Uterus (tissue), 4 donors: ENCODE measurements around the gene WIPF3. TPM values are rescaled to one million over a fixed set of nuclear protein-coding genes. Genes with fewer than 3 reads are reported as not detected.

Experiments used
- DNase-seq, 2 donors: peaks; one replicate each; pipeline ENCODE4 v3.0.0-alpha.2; 2019 to 2020
- H3K27ac ChIP-seq, 2 donors: fragments of 200-600 bp; sonication (generic); 1 replicate in 1 of 2; 2 replicates in 1 of 2; pipeline ENCODE4 v1.5.1; 2016 to 2018
- H3K27me3 ChIP-seq, 2 donors: fragments of 200-600 bp; sonication (generic); one replicate each; pipeline ENCODE4 v1.5.1; 2018 to 2019; ENCODE audit warnings: control low read depth in 1 of 2
- H3K36me3 ChIP-seq, 2 donors: fragments of 200-600 bp; sonication (generic); one replicate each; pipeline ENCODE4 v1.5.1; 2019; ENCODE audit warnings: control low read depth in 1 of 2
- H3K4me1 ChIP-seq, 2 donors: fragments of 200-600 bp; sonication (generic); one replicate each; pipeline ENCODE4 v1.5.1; 2018 to 2019; ENCODE audit warnings: control low read depth in 1 of 2
- H3K4me3 ChIP-seq, 2 donors: fragments of 200-600 bp; sonication (generic); 1 replicate in 1 of 2; 2 replicates in 1 of 2; pipeline ENCODE4 v1.5.1; 2018 to 2019; ENCODE audit warnings: mild to moderate bottlenecking in 1 of 2
- H3K9me3 ChIP-seq, 2 donors: fragments of 200-600 bp; sonication (generic); one replicate each; pipeline ENCODE4 v1.5.1; 2019; ENCODE audit warnings: control low read depth in 1 of 2
- CTCF ChIP-seq, 4 experiments: fragments of 200-600 bp in 2 of 4; fragments of 450-650 bp in 2 of 4; sonication (generic) in 2 of 4; IDR thresholded peaks; one replicate each; pipeline ENCODE4 v1.5.1; 2016 to 2019; ENCODE audit warnings: antibody characterized with exemption in 4 of 4, mild to moderate bottlenecking in 2 of 4, moderate library complexity in 1 of 4
- POLR2A ChIP-seq, 2 donors: fragments of 450-650 bp; IDR thresholded peaks; one replicate each; pipeline ENCODE4 v1.6.1; 2016; ENCODE audit warnings: antibody characterized with exemption in 2 of 2, mild to moderate bottlenecking in 1 of 2, moderate library complexity in 1 of 2
- intact Hi-C: fragments of 100-400 bp; cut with DNase I; formaldehyde crosslinking; loops from one replicate; pipeline ENCODE4 v1.15.1; 2023; ENCODE audit warnings: low total_unique reads
- total RNA-seq, 4 donors: library from RNA; depleted of rRNA in 3 of 4; stranded (reverse); fragments of >200 nt in 3 of 4; gene quantifications; one replicate each; pipeline versions ENCODE4 v1.1.0 to v1.2.4, GENCODE V29; 2014 to 2023
- donor health status: DM: yes; HTN: yes; CAD: no.

The WIPF3 gene
- total RNA-seq, 4 donors from 2014 or later = 0.35 to 5.4 (median 2.4) TPM

GRCh38 chr7:29955075-29955792 is 148.9 kb downstream of the WIPF3 start:
- H3K27ac ChIP-seq = no peak overlapping the region
- H3K9me3 ChIP-seq = no peaks in the 10 kb centered on the region
- no peaks in the 10 kb centered on the region for H3K36me3 ChIP-seq
- no peak for DNase-seq
- TF ChIP-seq POLR2A (IDR thresholded peaks at IDR 0.05) = no peak
- no peak for TF ChIP-seq CTCF (IDR thresholded peaks at IDR 0.05)
- H3K4me3 ChIP-seq = no peak overlapping the region
- H3K4me1 ChIP-seq = no peaks in the 10 kb centered on the region
- no peaks in the 10 kb centered on the region for H3K27me3 ChIP-seq
- intact Hi-C loops = no loop called here

DNA sequence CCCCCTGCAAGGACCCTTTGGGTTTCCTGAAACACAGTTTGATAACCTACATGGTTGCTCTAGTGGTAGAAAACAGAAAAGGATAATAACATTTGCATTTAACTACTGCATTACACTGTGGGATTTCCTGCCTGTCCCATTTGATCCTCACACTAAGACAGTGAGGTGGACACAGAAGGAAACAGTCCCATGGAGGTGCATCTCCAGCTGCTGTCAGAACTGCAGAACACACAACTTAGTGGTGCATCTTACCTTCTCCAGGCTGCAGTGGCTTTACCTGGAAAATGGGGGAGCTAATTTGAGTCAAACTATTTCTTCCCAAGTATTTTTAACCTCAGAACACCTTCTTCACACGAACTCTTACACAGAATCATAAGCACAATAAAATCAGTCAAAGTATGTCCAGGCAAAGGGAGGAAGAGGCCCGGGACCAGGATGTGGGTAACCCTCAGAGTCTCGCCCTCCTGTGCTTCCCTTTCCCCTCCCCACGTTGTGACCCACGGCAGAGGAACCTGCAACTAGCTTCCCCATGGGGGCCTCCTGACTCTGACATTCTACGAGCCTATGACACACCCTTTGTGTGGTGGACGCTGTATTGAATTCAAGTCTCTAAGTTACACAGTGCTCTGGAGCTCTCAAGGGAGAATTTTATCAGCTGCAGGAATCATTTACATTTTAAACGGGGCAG is 149.6 kb downstream of the WIPF3 start:
- Histone ChIP-seq H3K4me1 (no peaks in the 10 kb centered on the region), H3K4me3 (no peak overlapping the region), H3K27me3 (no peaks in the 10 kb centered on the region), H3K27ac (no peak overlapping the region), H3K36me3 (no peaks in the 10 kb centered on the region), H3K9me3 (no peaks in the 10 kb centered on the region)
- DNase-seq = no peak
- TF ChIP-seq CTCF (IDR thresholded peaks at IDR 0.05) = no peak
- no peak for TF ChIP-seq POLR2A (IDR thresholded peaks at IDR 0.05)
- intact Hi-C loops = no loop called here

DNA sequence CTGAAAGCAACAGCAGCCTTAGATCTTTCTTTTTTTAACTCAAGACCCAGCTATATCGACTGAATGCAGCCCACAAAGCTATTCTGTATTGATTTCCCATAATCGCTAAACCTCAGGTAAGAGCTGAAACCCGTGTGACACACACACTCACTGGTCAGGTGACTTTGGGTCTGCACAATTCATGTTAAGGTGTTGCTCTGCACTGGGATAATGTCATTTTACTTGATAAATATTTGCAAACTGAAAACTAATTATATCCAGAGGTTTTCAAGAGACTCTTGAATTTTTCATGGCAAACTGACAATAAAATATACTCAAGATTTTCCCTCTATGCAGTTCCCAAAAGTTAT is 150.2 kb downstream of the WIPF3 start:
- Histone ChIP-seq H3K27me3 (no peaks in the 10 kb centered on the region), H3K4me1 (no peaks in the 10 kb centered on the region), H3K9me3 (no peaks in the 10 kb centered on the region), H3K4me3 (no peak overlapping the region), H3K27ac (no peak overlapping the region), H3K36me3 (no peaks in the 10 kb centered on the region)
- intact Hi-C loops = no loop called here
- no peak for TF ChIP-seq POLR2A (IDR thresholded peaks at IDR 0.05)
- TF ChIP-seq CTCF (IDR thresholded peaks at IDR 0.05) = no peak
- no peak for DNase-seq

- no peak for TF ChIP-seq POLR2A (IDR thresholded peaks at IDR 0.05)
- TF ChIP-seq CTCF (IDR thresholded peaks at IDR 0.05) = no peak
- Histone ChIP-seq H3K4me1 (no peaks in the 10 kb centered on the region), H3K36me3 (no peaks in the 10 kb centered on the region), H3K27me3 (no peaks in the 10 kb centered on the region), H3K4me3 (no peak overlapping the region), H3K9me3 (no peaks in the 10 kb centered on the region), H3K27ac (no peak overlapping the region)
- no peak for DNase-seq
- intact Hi-C loops = no loop called here
Measured at GRCh38 chr7:29957521-29958310, 151.4 kb downstream of the WIPF3 start.
